ENCODE results near the gene SLC5A11.

SLC5A11 gene, protein sequence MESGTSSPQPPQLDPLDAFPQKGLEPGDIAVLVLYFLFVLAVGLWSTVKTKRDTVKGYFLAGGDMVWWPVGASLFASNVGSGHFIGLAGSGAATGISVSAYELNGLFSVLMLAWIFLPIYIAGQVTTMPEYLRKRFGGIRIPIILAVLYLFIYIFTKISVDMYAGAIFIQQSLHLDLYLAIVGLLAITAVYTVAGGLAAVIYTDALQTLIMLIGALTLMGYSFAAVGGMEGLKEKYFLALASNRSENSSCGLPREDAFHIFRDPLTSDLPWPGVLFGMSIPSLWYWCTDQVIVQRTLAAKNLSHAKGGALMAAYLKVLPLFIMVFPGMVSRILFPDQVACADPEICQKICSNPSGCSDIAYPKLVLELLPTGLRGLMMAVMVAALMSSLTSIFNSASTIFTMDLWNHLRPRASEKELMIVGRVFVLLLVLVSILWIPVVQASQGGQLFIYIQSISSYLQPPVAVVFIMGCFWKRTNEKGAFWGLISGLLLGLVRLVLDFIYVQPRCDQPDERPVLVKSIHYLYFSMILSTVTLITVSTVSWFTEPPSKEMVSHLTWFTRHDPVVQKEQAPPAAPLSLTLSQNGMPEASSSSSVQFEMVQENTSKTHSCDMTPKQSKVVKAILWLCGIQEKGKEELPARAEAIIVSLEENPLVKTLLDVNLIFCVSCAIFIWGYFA

DNA sequence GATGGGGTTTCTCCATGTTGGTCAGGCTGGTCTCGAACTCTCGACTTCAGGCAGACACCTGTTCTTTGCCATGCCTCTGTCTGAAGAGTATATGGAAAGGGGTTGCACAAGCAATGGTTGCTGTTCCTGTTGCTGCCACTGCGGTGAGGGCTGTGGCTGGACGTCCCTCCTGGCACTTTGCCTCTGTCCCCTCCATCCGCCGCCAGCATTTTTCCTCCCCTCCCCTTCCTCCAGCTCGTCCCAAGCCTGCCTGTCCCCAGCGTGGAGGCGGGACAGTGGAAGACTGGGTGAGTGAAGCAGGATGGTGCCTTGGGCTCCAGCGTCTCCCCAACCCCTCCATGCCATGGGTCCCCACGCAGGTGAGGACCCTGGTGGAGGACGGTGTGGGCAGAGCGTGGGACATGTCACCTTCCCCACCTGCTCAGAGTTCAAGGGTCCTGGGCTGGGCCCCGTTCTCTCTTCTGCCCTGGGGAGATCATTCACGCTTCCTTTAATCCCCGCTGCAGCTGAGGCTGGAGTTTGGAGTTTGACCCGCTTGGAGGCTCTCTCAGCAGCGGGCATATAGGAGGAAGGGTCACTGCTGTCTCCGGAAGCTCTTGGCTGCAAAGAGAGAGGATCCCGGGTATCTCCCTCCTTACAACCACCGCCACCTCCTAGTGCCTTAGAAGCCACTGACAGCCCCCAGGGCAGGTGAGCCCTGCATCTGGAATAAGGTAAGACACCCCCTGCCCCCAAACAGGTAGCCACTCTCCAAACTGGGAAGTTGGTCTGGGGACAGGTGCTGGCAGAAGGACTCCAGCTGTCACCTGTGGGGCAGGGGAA is at the start of gene SLC5A11:
SLC5A11 (plus strand) TSS at position 238 of the 822 bp plus-strand sequence. CDS start 12,681 bp downstream, outside the sequence.
- TF ChIP-seq ZFP3 (CRISPR knock-in tag; IDR thresholded peaks at IDR 0.05) (no peak), OSR1 (CRISPR knock-in tag; IDR thresholded peaks at IDR 0.05) (no peak)
- ATAC-seq, result no peak

DNA sequence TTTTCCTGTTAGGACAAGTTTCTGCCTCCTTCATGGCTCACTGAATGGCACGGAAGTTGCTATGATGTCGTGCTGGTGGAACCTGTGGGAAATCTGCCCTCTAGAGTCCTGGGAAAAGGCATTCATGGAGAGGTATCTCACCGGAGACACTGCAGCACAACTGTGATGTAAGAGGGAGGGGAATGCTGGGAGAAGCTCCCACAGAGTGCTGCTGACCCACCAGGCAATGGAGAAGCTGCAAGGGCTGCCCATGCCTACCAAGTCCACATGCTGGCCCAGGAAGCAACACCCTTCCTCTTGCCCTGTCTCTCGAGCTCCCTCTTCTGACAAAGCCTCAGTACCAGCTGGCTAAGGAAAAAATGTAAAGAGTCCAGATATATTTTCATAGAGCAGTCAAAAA is 45.2 kb upstream of the SLC5A11 start:
- peak; percentile 64 for ATAC-seq
- no peak for TF ChIP-seq TOX (CRISPR knock-in tag; IDR thresholded peaks at IDR 0.05; ENCODE audit: borderline replicate concordance)
- no peak for TF ChIP-seq PPARA (CRISPR knock-in tag; IDR thresholded peaks at IDR 0.05; ENCODE audit: borderline replicate concordance)
- no peak for TF ChIP-seq ZFP30 (CRISPR knock-in tag; IDR thresholded peaks at IDR 0.05)
- no peak for TF ChIP-seq ZNF70 (CRISPR knock-in tag; IDR thresholded peaks at IDR 0.05)
- no peak for TF ChIP-seq ISL1 (CRISPR knock-in tag; IDR thresholded peaks at IDR 0.05)
- no peak for TF ChIP-seq GLIS3 (CRISPR knock-in tag; IDR thresholded peaks at IDR 0.05)
- TF ChIP-seq, protein P1, sequence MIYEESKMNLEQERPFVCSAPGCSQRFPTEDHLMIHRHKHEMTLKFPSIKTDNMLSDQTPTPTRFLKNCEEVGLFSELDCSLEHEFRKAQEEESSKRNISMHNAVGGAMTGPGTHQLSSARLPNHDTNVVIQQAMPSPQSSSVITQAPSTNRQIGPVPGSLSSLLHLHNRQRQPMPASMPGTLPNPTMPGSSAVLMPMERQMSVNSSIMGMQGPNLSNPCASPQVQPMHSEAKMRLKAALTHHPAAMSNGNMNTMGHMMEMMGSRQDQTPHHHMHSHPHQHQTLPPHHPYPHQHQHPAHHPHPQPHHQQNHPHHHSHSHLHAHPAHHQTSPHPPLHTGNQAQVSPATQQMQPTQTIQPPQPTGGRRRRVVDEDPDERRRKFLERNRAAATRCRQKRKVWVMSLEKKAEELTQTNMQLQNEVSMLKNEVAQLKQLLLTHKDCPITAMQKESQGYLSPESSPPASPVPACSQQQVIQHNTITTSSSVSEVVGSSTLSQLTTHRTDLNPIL (CRISPR knock-in tag; IDR thresholded peaks at IDR 0.05; ENCODE audit: low read depth), result no peak
- TF ChIP-seq ZC3H10 (CRISPR knock-in tag; IDR thresholded peaks at IDR 0.05), result no peak
- TF ChIP-seq, protein P2, sequence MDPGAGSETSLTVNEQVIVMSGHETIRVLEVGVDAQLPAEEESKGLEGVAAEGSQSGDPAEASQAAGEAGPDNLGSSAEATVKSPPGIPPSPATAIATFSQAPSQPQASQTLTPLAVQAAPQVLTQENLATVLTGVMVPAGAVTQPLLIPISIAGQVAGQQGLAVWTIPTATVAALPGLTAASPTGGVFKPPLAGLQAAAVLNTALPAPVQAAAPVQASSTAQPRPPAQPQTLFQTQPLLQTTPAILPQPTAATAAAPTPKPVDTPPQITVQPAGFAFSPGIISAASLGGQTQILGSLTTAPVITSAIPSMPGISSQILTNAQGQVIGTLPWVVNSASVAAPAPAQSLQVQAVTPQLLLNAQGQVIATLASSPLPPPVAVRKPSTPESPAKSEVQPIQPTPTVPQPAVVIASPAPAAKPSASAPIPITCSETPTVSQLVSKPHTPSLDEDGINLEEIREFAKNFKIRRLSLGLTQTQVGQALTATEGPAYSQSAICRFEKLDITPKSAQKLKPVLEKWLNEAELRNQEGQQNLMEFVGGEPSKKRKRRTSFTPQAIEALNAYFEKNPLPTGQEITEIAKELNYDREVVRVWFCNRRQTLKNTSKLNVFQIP (CRISPR knock-in tag; IDR thresholded peaks at IDR 0.05; ENCODE audit: borderline replicate concordance, low read depth), result no peak
- TF ChIP-seq TCF4 (CRISPR knock-in tag; IDR thresholded peaks at IDR 0.05; ENCODE audit: borderline replicate concordance), result no peak
- TF ChIP-seq ZNF565 (CRISPR knock-in tag; conservative IDR thresholded peaks at IDR 0.05; ENCODE audit: low read depth), result no peak
- TF ChIP-seq ZFP3 (CRISPR knock-in tag; IDR thresholded peaks at IDR 0.05), result no peak
- TF ChIP-seq RARB (CRISPR knock-in tag; IDR thresholded peaks at IDR 0.05), result no peak
- no peak for TF ChIP-seq ARNTL (CRISPR knock-in tag; IDR thresholded peaks at IDR 0.05; ENCODE audit: borderline replicate concordance, low read depth)

DNA sequence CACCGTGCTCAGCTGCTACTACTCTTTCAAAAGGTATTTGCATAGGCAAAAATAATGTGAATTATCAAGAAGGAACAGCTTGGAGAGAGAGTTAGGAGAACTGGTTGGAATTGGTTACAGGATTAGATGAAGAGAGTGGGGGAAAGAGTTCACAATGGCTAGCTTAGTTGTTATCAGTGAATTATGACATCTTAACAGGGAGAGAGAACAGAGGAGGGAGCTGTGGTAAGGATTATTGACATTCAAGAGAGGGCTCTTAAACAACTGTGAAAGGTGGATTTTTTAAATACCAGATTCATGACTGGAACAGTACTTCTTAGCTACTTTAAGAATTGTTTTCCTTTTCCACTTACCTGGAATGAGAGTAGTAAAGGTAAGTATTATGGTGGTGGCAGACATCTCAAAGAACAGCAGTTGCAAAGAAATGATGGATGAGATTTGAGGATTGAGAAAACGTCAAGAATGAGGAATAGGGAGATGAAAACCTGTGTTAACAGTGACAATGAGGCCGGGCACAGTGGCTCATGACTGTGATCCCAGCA is 43.9 kb upstream of the SLC5A11 start:
- no peak for ATAC-seq
- TF ChIP-seq, protein P2 (CRISPR knock-in tag; IDR thresholded peaks at IDR 0.05; ENCODE audit: borderline replicate concordance, low read depth), result no peak
- TF ChIP-seq OSR1 (CRISPR knock-in tag; IDR thresholded peaks at IDR 0.05) (no peak), ZC3H10 (CRISPR knock-in tag; IDR thresholded peaks at IDR 0.05) (no peak), ZFP3 (CRISPR knock-in tag; IDR thresholded peaks at IDR 0.05) (no peak), TOX (CRISPR knock-in tag; IDR thresholded peaks at IDR 0.05; ENCODE audit: borderline replicate concordance) (no peak), ZNF565 (CRISPR knock-in tag; conservative IDR thresholded peaks at IDR 0.05; ENCODE audit: low read depth) (no peak), TCF4 (CRISPR knock-in tag; IDR thresholded peaks at IDR 0.05; ENCODE audit: borderline replicate concordance) (no peak), ZNF70 (CRISPR knock-in tag; IDR thresholded peaks at IDR 0.05) (no peak), GLIS3 (CRISPR knock-in tag; IDR thresholded peaks at IDR 0.05) (no peak), ESRRG (CRISPR knock-in tag; IDR thresholded peaks at IDR 0.05) (no peak), ARNTL (CRISPR knock-in tag; IDR thresholded peaks at IDR 0.05; ENCODE audit: borderline replicate concordance, low read depth) (no peak)
- TF ChIP-seq, protein P3, sequence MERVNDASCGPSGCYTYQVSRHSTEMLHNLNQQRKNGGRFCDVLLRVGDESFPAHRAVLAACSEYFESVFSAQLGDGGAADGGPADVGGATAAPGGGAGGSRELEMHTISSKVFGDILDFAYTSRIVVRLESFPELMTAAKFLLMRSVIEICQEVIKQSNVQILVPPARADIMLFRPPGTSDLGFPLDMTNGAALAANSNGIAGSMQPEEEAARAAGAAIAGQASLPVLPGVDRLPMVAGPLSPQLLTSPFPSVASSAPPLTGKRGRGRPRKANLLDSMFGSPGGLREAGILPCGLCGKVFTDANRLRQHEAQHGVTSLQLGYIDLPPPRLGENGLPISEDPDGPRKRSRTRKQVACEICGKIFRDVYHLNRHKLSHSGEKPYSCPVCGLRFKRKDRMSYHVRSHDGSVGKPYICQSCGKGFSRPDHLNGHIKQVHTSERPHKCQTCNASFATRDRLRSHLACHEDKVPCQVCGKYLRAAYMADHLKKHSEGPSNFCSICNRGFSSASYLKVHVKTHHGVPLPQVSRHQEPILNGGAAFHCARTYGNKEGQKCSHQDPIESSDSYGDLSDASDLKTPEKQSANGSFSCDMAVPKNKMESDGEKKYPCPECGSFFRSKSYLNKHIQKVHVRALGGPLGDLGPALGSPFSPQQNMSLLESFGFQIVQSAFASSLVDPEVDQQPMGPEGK (CRISPR knock-in tag; IDR thresholded peaks at IDR 0.05; ENCODE audit: borderline replicate concordance), result no peak
